DND-41 (cell line): Measurements from ENCODE around the gene KRT13.

Experiments used
- ATAC-seq: fragments of 200-7000 bp; cut with Tn5 transposase; 3 replicates; pipeline ENCODE4 v1.9.1; 2021; ENCODE audit warnings: low read depth; ENCODE audit not compliant: insufficient read depth
- DNase-seq: peaks from one replicate; pipeline ENCODE4 v3.0.0-alpha.2; 2020
- H2AFZ ChIP-seq: 2 replicates; pipeline ENCODE4 v1.6.0; 2012; ENCODE audit warnings: low read depth, low read length
- H3K27ac ChIP-seq: 2 replicates; pipeline ENCODE4 v1.5.1; 2012; ENCODE audit warnings: low read length, inconsistent platforms
- H3K27me3 ChIP-seq: fragments of 200-600 bp; sonication (generic); 2 replicates; pipeline ENCODE4 v1.6.0; 2012; ENCODE audit warnings: low read length, mild to moderate bottlenecking, inconsistent platforms; ENCODE audit not compliant: insufficient read depth, poor library complexity
- H3K36me3 ChIP-seq: 2 replicates; pipeline ENCODE4 v1.5.1; 2012; ENCODE audit warnings: low read length, inconsistent platforms; ENCODE audit not compliant: insufficient read depth
- H3K4me1 ChIP-seq: 2 replicates; pipeline ENCODE4 v1.5.1; 2012; ENCODE audit warnings: mild to moderate bottlenecking, low read length; ENCODE audit not compliant: insufficient read depth
- H3K4me2 ChIP-seq: 2 replicates; pipeline ENCODE4 v1.6.0; 2012; ENCODE audit warnings: mild to moderate bottlenecking, moderate library complexity, low read length, inconsistent platforms; ENCODE audit not compliant: insufficient read depth
- H3K4me3 ChIP-seq, 2 experiments: fragments of 200-600 bp in 1 of 2; shearing (Covaris generic) in 1 of 2; 2 replicates each; pipeline ENCODE4 v1.5.1; 2012 to 2016; ENCODE audit warnings: inconsistent platforms in 2 of 2, low read length in 2 of 2, mild to moderate bottlenecking in 2 of 2, low read depth in 1 of 2, moderate library complexity in 1 of 2
- H3K79me2 ChIP-seq: 2 replicates; pipeline ENCODE4 v1.6.0; 2012; ENCODE audit warnings: low read length, inconsistent platforms; ENCODE audit not compliant: insufficient read depth
- H3K9ac ChIP-seq: 2 replicates; pipeline ENCODE4 v1.6.0; 2012; ENCODE audit warnings: low read depth, mild to moderate bottlenecking, inconsistent platforms, low read length, moderate library complexity
- H3K9me3 ChIP-seq: 2 replicates; pipeline ENCODE4 v1.5.1; 2012; ENCODE audit warnings: low read length, moderate library complexity, mild to moderate bottlenecking, inconsistent platforms; ENCODE audit not compliant: insufficient read depth, severe bottlenecking
- H4K20me1 ChIP-seq: 2 replicates; pipeline ENCODE4 v1.6.0; 2012; ENCODE audit warnings: low read length; ENCODE audit not compliant: insufficient read depth
- CTCF ChIP-seq: IDR thresholded peaks from 2 replicates; pipeline ENCODE4 v1.5.1; 2012; ENCODE audit warnings: borderline replicate concordance, low read length, moderate library complexity, mild to moderate bottlenecking; ENCODE audit not compliant: poor library complexity, severe bottlenecking; ENCODE audit errors: extremely low read depth
- EZH2 ChIP-seq: IDR thresholded peaks from 3 replicates; pipeline ENCODE4 v1.6.1; 2012; ENCODE audit warnings: borderline replicate concordance, low read depth, mild to moderate bottlenecking, moderate library complexity, low read length, inconsistent platforms; ENCODE audit not compliant: severe bottlenecking

Gene KRT13

DNA sequence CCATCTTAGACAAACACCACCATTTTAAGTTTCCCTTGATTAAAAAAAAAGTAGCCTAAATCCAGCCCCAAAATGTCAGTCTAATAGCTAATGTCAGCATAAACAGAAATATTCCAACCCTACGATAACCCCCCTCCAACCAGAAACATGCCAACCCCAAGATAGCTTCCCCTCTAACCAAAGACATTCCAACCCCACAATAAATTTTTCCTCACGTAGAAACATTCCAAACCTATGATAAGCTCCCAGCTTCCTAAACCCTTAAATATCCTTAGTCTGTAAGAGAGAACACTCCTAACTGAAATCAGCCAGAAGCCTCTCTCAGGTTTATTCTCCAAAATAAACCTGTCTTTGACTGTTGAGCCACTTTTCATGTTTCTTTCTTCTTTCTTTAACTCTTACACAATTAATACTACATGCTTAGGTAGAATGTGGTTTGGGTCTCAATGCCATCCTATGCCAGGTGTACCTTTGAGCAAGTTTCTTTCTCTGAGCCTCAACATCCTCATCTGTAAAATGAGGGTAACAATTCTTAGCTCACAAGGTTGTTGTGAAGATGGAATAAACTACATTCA, 54.2 kb downstream of the KRT13 start:
- H3K4me3 ChIP-seq, result no peak overlapping the region
- H3K4me2 ChIP-seq, result no peak overlapping the region
- no peak for ATAC-seq
- no peaks in the 10 kb centered on the region for H3K4me1 ChIP-seq
- H3K79me2 ChIP-seq, result no peaks in the 10 kb centered on the region
- no peak overlapping the region for H2AFZ ChIP-seq
- DNase-seq, result no peak
- H3K36me3 ChIP-seq, result no peaks in the 10 kb centered on the region
- no peak overlapping the region for H3K9ac ChIP-seq
- peaks cover 6% of the 10 kb centered on the region for H3K27me3 ChIP-seq
- no peaks in the 10 kb centered on the region for H3K9me3 ChIP-seq
- H3K27ac ChIP-seq, result no peak overlapping the region
- no peak for TF ChIP-seq EZH2
- no peak for TF ChIP-seq CTCF
- H4K20me1 ChIP-seq, result no peaks in the 10 kb centered on the region
